AG04450 (cell line): ENCODE measurements around the gene ADCY5. TPM values are rescaled to one million over a fixed set of nuclear protein-coding genes. Genes with fewer than 3 reads are reported as not detected.

Experiments
- CTCF ChIA-PET: fragments of 300-600, 350-600 bp; formaldehyde crosslinking; extraction: SDS; loops from one replicate; lab custom pipeline; 2022; ENCODE audit warnings: antibody characterized with exemption, inconsistent platforms; lab: Charles Lee
- POLR2A ChIA-PET: fragments of 350-600 bp; formaldehyde crosslinking; extraction: SDS; loops from one replicate; lab custom pipeline; 2021; ENCODE audit warnings: antibody characterized with exemption, inconsistent platforms; lab: Yijun Ruan, JAX
- DNase-seq: peaks from one replicate; pipeline ENCODE4 v3.0.0-alpha.2; 2011; ENCODE audit warnings: low read depth, low spot score
- H3K27ac ChIP-seq: one replicate; pipeline ENCODE4 v1.5.1; 2012; ENCODE audit warnings: low read depth, low read length, control low read depth
- H3K27me3 ChIP-seq: one replicate; pipeline ENCODE4 v1.6.0; 2012; ENCODE audit warnings: low read length; ENCODE audit not compliant: control insufficient read depth, insufficient read depth
- H3K4me3 ChIP-seq: 2 replicates; pipeline ENCODE4 v1.5.1; 2011; ENCODE audit warnings: mild to moderate bottlenecking, low read depth, low read length, control low read depth
- H3K9me3 ChIP-seq: 2 replicates; pipeline ENCODE4 v1.5.1; 2012; ENCODE audit warnings: low read length; ENCODE audit not compliant: control insufficient read depth, insufficient read depth
- CTCF ChIP-seq: IDR thresholded peaks from 2 replicates; pipeline ENCODE4 v1.5.1; 2011; ENCODE audit warnings: low read depth, low read length, control low read depth, inconsistent platforms
- polyA plus RNA-seq: library from polyadenylated mRNA; depleted of rRNA; stranded (reverse); fragments of >200 nt; gene quantifications from 2 replicates; pipeline ENCODE4 v1.2.3, GENCODE V29; 2011

Gene ADCY5
- polyA plus RNA-seq, 1 experiment, result 0.20 TPM

- no peaks in the 10 kb centered on the region for H3K9me3 ChIP-seq
- H3K4me3 ChIP-seq, result no peak overlapping the region
- CTCF ChIA-PET, result no interaction called here
- POLR2A ChIA-PET, result no interaction called here
- H3K27ac ChIP-seq, result no peak overlapping the region
- no peak for TF ChIP-seq CTCF
- H3K27me3 ChIP-seq, result peaks cover 11% of the 10 kb centered on the region
- DNase-seq, result no peak
Observed at GRCh38 chr3:123300583-123300982, 148.3 kb downstream of the ADCY5 start.

GRCh38 chr3:123300056-123300455 is 148.8 kb downstream of the ADCY5 start:
- ChIA-PET POLR2A (no interaction called here), CTCF (no interaction called here)
- no peak overlapping the region for H3K4me3 ChIP-seq
- no peak for TF ChIP-seq CTCF
- no peak for DNase-seq
- H3K27me3 ChIP-seq, result peaks cover 9% of the 10 kb centered on the region
- H3K27ac ChIP-seq, result no peak overlapping the region
- H3K9me3 ChIP-seq, result no peaks in the 10 kb centered on the region

GRCh38 chr3:123299581-123299980 is 149.3 kb downstream of the ADCY5 start:
- peaks cover 12% of the 10 kb centered on the region for H3K27me3 ChIP-seq
- ChIA-PET CTCF (no interaction called here), POLR2A (no interaction called here)
- no peaks in the 10 kb centered on the region for H3K9me3 ChIP-seq
- no peak overlapping the region for H3K4me3 ChIP-seq
- H3K27ac ChIP-seq, result no peak overlapping the region
- no peak for TF ChIP-seq CTCF
- DNase-seq, result no peak

- H3K9me3 ChIP-seq, result no peaks in the 10 kb centered on the region
- no peak for DNase-seq
- H3K27ac ChIP-seq, result no peak overlapping the region
- POLR2A ChIA-PET, result no interaction called here
- peaks cover 12% of the 10 kb centered on the region for H3K27me3 ChIP-seq
- no peak overlapping the region for H3K4me3 ChIP-seq
- no peak for TF ChIP-seq CTCF
- CTCF ChIA-PET, result no interaction called here
Observed at GRCh38 chr3:123298903-123299302, 150.0 kb downstream of the ADCY5 start.

GRCh38 chr3:123297627-123297899 is 151.3 kb downstream of the ADCY5 start:
- TF ChIP-seq CTCF, result no peak
- POLR2A ChIA-PET, result no interaction called here
- Histone ChIP-seq H3K27me3 (peaks cover 16% of the 10 kb centered on the region), H3K9me3 (no peaks in the 10 kb centered on the region), H3K27ac (no peak overlapping the region), H3K4me3 (no peak overlapping the region)
- CTCF ChIA-PET, result no interaction called here
- no peak for DNase-seq
